ENCODE data around the gene HDAC4.

The HDAC4 gene

GRCh38 chr2:239153806-239154591 is 246.8 kb downstream of the HDAC4 start:
- DNase-seq (ENCODE audit: low spot score), result no peak

GRCh38 chr2:239152916-239153305 is 247.9 kb downstream of the HDAC4 start:
- no peak for DNase-seq (ENCODE audit: low spot score)

GRCh38 chr2:239152239-239152915 is 248.4 kb downstream of the HDAC4 start:
- no peak for DNase-seq (ENCODE audit: low spot score)

- no peak for DNase-seq (ENCODE audit: low spot score)
Measured at GRCh38 chr2:239151201-239152131, 249.4 kb downstream of the HDAC4 start.

GRCh38 chr2:239150125-239151011 is 250.5 kb downstream of the HDAC4 start:
- DNase-seq (ENCODE audit: low spot score), result no peak

GRCh38 chr2:239149501-239149900 is 251.3 kb downstream of the HDAC4 start:
- no peak for DNase-seq (ENCODE audit: low spot score)

- no peak for DNase-seq (ENCODE audit: low spot score)
Measured at GRCh38 chr2:239148495-239149200, 252.2 kb downstream of the HDAC4 start.

GRCh38 chr2:239147376-239147775 is 253.4 kb downstream of the HDAC4 start:
- DNase-seq (ENCODE audit: low spot score), result no peak

GRCh38 chr2:239146741-239147181 is 254.1 kb downstream of the HDAC4 start:
- no peak for DNase-seq (ENCODE audit: low spot score)

- no peak for DNase-seq (ENCODE audit: low spot score)
Measured at GRCh38 chr2:239146011-239146641, 254.7 kb downstream of the HDAC4 start.

GRCh38 chr2:239145601-239146000 is 255.2 kb downstream of the HDAC4 start:
- DNase-seq (ENCODE audit: low spot score), result no peak

GRCh38 chr2:239145106-239145505 is 255.7 kb downstream of the HDAC4 start:
- DNase-seq (ENCODE audit: low spot score), result peak; percentile 62

GRCh38 chr2:239144713-239144999 is 256.2 kb downstream of the HDAC4 start:
- DNase-seq (ENCODE audit: low spot score), result no peak

- no peak for DNase-seq (ENCODE audit: low spot score)
Measured at GRCh38 chr2:239143858-239144712, 256.7 kb downstream of the HDAC4 start.

- DNase-seq (ENCODE audit: low spot score), result no peak
Measured at GRCh38 chr2:239142806-239143205, 258.0 kb downstream of the HDAC4 start.

GRCh38 chr2:239142296-239142695 is 258.5 kb downstream of the HDAC4 start:
- no peak for DNase-seq (ENCODE audit: low spot score)

GRCh38 chr2:239141021-239141760 is 259.6 kb downstream of the HDAC4 start:
- DNase-seq (ENCODE audit: low spot score), result no peak

GRCh38 chr2:239140346-239141020 is 260.3 kb downstream of the HDAC4 start:
- no peak for DNase-seq (ENCODE audit: low spot score)
